Measurements from ENCODE around the gene SF3A2. TPM values are rescaled to one million over a fixed set of nuclear protein-coding genes. Genes with fewer than 3 reads are reported as not detected.
"Not testable (repeated sequence)": the region's sequence is repeated elsewhere in the genome, so short reads cannot be mapped to it uniquely, and the experiment has no call there.

Gene SF3A2
- total RNA-seq, 1 donor from 2014 or later: 129 TPM

- no peak for TF ChIP-seq CTCF (conservative IDR thresholded peaks at IDR 0.05)
- no peak overlapping the region for H3K4me3 Mint-ChIP-seq
- DNase-seq (ENCODE audit: extremely low spot score, unreplicated experiment): no peak
- H3K27ac Mint-ChIP-seq: no peak overlapping the region
- H3K4me1 Mint-ChIP-seq (ENCODE audit: unreplicated experiment): peaks cover 5% of the 10 kb centered on the region
- H3K36me3 Mint-ChIP-seq: peaks cover 11% of the 10 kb centered on the region
- H3K9me3 Mint-ChIP-seq: no peaks in the 10 kb centered on the region
- H3K27me3 Mint-ChIP-seq: no peaks in the 10 kb centered on the region
Measured at GRCh38 chr19:2195914-2196313, 40.7 kb upstream of the SF3A2 start.

- DNase-seq (ENCODE audit: extremely low spot score, unreplicated experiment): no peak
- peaks cover 5% of the 10 kb centered on the region for H3K4me1 Mint-ChIP-seq (ENCODE audit: unreplicated experiment)
- H3K27me3 Mint-ChIP-seq: no peaks in the 10 kb centered on the region
- no peak overlapping the region for H3K27ac Mint-ChIP-seq
- H3K4me3 Mint-ChIP-seq: no peak overlapping the region
- H3K9me3 Mint-ChIP-seq: no peaks in the 10 kb centered on the region
- H3K36me3 Mint-ChIP-seq: peaks cover 11% of the 10 kb centered on the region
- TF ChIP-seq CTCF (conservative IDR thresholded peaks at IDR 0.05): no peak
Measured at GRCh38 chr19:2197270-2197669, 39.4 kb upstream of the SF3A2 start.

GRCh38 chr19:2198317-2198716, 38.3 kb upstream of the SF3A2 start:
- Mint-ChIP-seq H3K27ac (no peak overlapping the region), H3K4me3 (no peak overlapping the region), H3K36me3 (peaks cover 7% of the 10 kb centered on the region), H3K9me3 (no peaks in the 10 kb centered on the region), H3K4me1 (ENCODE audit: unreplicated experiment) (peaks cover 5% of the 10 kb centered on the region), H3K27me3 (no peaks in the 10 kb centered on the region)
- TF ChIP-seq CTCF (conservative IDR thresholded peaks at IDR 0.05): no peak
- DNase-seq (ENCODE audit: extremely low spot score, unreplicated experiment): no peak

DNA sequence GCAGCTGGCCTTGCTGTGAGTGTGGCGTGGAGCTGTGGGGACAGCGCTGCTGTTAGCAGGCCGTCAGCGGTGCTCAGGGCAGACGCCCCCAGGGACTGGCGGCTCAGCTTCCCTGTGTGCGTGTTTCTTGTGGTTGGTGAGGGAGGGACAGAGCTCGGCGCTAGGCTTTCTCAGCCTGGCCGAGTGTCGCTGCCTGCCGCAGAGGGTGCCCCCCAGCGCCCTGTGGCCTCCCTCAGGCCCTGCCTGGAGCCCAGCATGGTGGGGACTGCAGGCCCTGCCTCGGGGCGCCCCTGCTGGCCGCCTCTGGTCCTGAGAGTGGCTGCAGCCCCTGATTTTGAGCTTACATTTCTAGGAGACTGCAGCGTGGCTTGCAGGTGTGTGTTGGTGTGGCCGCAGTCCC, 37.4 kb upstream of the SF3A2 start:
- TF ChIP-seq CTCF (conservative IDR thresholded peaks at IDR 0.05): peak; percentile 63
- Mint-ChIP-seq H3K27me3 (no peaks in the 10 kb centered on the region), H3K4me3 (no peak overlapping the region), H3K36me3 (peaks cover 7% of the 10 kb centered on the region), H3K27ac (peak overlapping the region; percentile 57), H3K4me1 (ENCODE audit: unreplicated experiment) (peaks cover 5% of the 10 kb centered on the region), H3K9me3 (no peaks in the 10 kb centered on the region)
- no peak for DNase-seq (ENCODE audit: extremely low spot score, unreplicated experiment)

GRCh38 chr19:2199861-2200623, 36.6 kb upstream of the SF3A2 start:
- Mint-ChIP-seq H3K36me3 (peaks cover 8% of the 10 kb centered on the region), H3K27ac (no peak overlapping the region), H3K4me1 (ENCODE audit: unreplicated experiment) (peaks cover 5% of the 10 kb centered on the region), H3K27me3 (no peaks in the 10 kb centered on the region), H3K4me3 (no peak overlapping the region), H3K9me3 (no peaks in the 10 kb centered on the region)
- no peak for TF ChIP-seq CTCF (conservative IDR thresholded peaks at IDR 0.05)
- DNase-seq (ENCODE audit: extremely low spot score, unreplicated experiment): no peak

- H3K9me3 Mint-ChIP-seq; DNase-seq (ENCODE audit: extremely low spot score, unreplicated experiment); H3K4me1 Mint-ChIP-seq (ENCODE audit: unreplicated experiment); H3K27me3 Mint-ChIP-seq; H3K27ac Mint-ChIP-seq; H3K4me3 Mint-ChIP-seq: not testable (repeated sequence)
- peaks cover 12% of the 10 kb centered on the region for H3K36me3 Mint-ChIP-seq
Measured at GRCh38 chr19:2200624-2201294, 35.9 kb upstream of the SF3A2 start.

All from type B pancreatic cell (in vitro differentiated cells).